Heart left ventricle (tissue), 16 donors: ENCODE results near the gene NFATC2. TPM values are rescaled to one million over a fixed set of nuclear protein-coding genes. Genes with fewer than 3 reads are reported as not detected.

Experiments
- ATAC-seq, 4 donors: fragments of 200-7000 bp; cut with Tn5 transposase; one replicate each; pipeline ENCODE4 v1.9.1; 2020 to 2022; ENCODE audit warnings: moderate library complexity in 4 of 4, mild to moderate bottlenecking in 3 of 4, moderate number of reproducible peaks in 1 of 4
- DNase-seq, 5 donors: peaks; one replicate each; pipeline ENCODE4 v3.0.0-alpha.2; 2020
- H3K27ac ChIP-seq, 12 donors: fragments of 200-600 bp; sonication (generic) in 4 of 12; one replicate each; pipeline versions ENCODE4 v1.5.0 to v1.8.0; 2016 to 2022; ENCODE audit warnings: mild to moderate bottlenecking in 2 of 12
- H3K27me3 ChIP-seq, 9 donors: fragments of 200-600 bp; sonication (generic) in 2 of 9; one replicate each; pipeline versions ENCODE4 v1.5.1 to v1.8.0; 2016 to 2022; ENCODE audit warnings: mild to moderate bottlenecking in 3 of 9
- H3K36me3 ChIP-seq, 9 donors: fragments of 200-600 bp; sonication (generic) in 2 of 9; one replicate each; pipeline versions ENCODE4 v1.5.0 to v1.8.0; 2018 to 2022; ENCODE audit warnings: mild to moderate bottlenecking in 2 of 9
- H3K4me1 ChIP-seq, 12 donors: fragments of 200-600 bp; sonication (generic) in 4 of 12; one replicate each; pipeline versions ENCODE4 v1.5.0 to v1.8.0; 2016 to 2022; ENCODE audit warnings: mild to moderate bottlenecking in 3 of 12
- H3K4me3 ChIP-seq, 12 donors: fragments of 200-600 bp; sonication (generic) in 4 of 12; one replicate each; pipeline versions ENCODE4 v1.5.0 to v1.8.0; 2017 to 2022; ENCODE audit warnings: mild to moderate bottlenecking in 9 of 12, moderate library complexity in 4 of 12
- H3K9me3 ChIP-seq, 12 donors: fragments of 200-600 bp; sonication (generic) in 4 of 12; one replicate each; pipeline versions ENCODE4 v1.5.0 to v1.8.0; 2016 to 2022; ENCODE audit warnings: mild to moderate bottlenecking in 1 of 12
- CTCF ChIP-seq, 12 donors: fragments of 200-600 bp; sonication (generic) in 4 of 12; IDR thresholded peaks; one replicate each; pipeline versions ENCODE4 v1.5.0 to v1.8.0; 2018 to 2022; ENCODE audit warnings: antibody characterized with exemption in 12 of 12, mild to moderate bottlenecking in 5 of 12
- POLR2A ChIP-seq, 2 donors: fragments of 450-650 bp; IDR thresholded peaks; one replicate each; pipeline ENCODE4 v1.6.1; 2017; ENCODE audit warnings: antibody characterized with exemption in 2 of 2, mild to moderate bottlenecking in 2 of 2, moderate library complexity in 2 of 2
- whole genome bisulfite sequencing, 4 donors: extraction: QIAGEN DNeasy Blood & Tissue Kit in 2 of 4; methylation state at CpG; one replicate each; pipeline versions ENCODE4 v1.1.5 to v1.1.7; 2013 to 2018; 5-methylcytosine and 5-hydroxymethylcytosine counted together
- intact Hi-C, 10 donors: fragments of 100-400 bp; cut with DNase I; formaldehyde crosslinking; loops; one replicate each; pipeline versions ENCODE4 v1.11.1 to v1.14.2; 2022
- polyA plus RNA-seq, 2 donors: library from polyadenylated mRNA; stranded (reverse); fragments of 200-250 nt; gene quantifications; one replicate each; pipeline ENCODE4 v1.2.3, GENCODE V29; 2013
- total RNA-seq, 9 donors: library from RNA; depleted of rRNA in 2 of 9; stranded (reverse); fragments of >200 nt in 2 of 9; fragmentation: NEBNext Ultra II Directional in 3 of 9; extraction: Animal tissue kit (Norgen Biotek cat#: 25700) in 3 of 9; gene quantifications; one replicate each; pipeline versions ENCODE4 v1.1.0 to v1.2.4, GENCODE V29; 2016 to 2023
- donor health status: ischemic (EF 13 %, LVEDD 7.1; RV severe dilation, severe dysfunction).
- donor health status: healthy with polysubstance abuse.
- donor health status: DM: no; HTN: yes; CAD: no.
- donor health status: DM: no; HTN: no; CAD: no.
- donor health status: ischemic (EF 25% LVEDD 6.9; RV normal size, moderate dysfunction).
- donor health status: ischemic (EF 25% LVEDD 5.7; RV mildly dilated, moderate dysfunction).
- donor health status: healthy.
- donor health status: DM: yes; HTN: yes; CAD: no.
- donor health status: ischemic (EF 35%, LVEDD 5.7; RV mildly dilated, moderate dysfunction).
- donor health status: nonischemic (EF 11% LVEDD 7.7; RV severe dilation, severe dysfunction).
- donor health status: DM: yes; HTN: yes; CAD: no.
- donor health status: PGD.
- donor health status: ischemic (EF 29% LVEDD 5.4; RV normal size, mild dysfunction).
- donor health status: nonischemic (EF 23%, LVEDD 6.1; RV moderate dilation, normal function).

The NFATC2 gene
- total and polyA plus RNA-seq, 11 donors: 0.76 to 7.6 (median 3.2) TPM

GRCh38 chr20:51586005-51586440, 43.5 kb upstream of the NFATC2 start:
- TF ChIP-seq CTCF (IDR thresholded peaks at IDR 0.05) (no peak), POLR2A (IDR thresholded peaks at IDR 0.05) (no peak)
- H3K4me3 ChIP-seq: no peak overlapping the region
- peak in 1 of 4 donors; percentile 29 for ATAC-seq

DNA sequence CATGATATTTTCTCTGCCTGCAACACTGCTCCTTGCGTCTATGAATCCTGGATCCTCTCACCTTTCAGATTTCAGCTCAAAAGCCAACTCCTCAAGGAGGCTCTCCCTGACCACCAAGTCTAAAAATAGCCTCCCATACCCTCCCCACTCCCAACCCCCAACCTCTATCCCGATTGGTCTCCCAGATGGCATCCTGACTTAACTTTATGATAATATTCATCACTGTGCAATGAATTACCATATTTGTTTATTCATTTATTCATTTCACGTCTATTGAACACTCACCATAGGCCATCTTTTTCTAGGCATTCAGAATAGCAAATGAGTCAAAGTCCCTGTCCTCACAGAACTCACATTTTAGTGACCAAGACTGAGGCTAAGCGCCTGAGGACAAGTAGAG, 42.6 kb upstream of the NFATC2 start:
- DNase-seq (no peak), ATAC-seq (no peak)
- Histone ChIP-seq H3K27me3 (no peaks in the 10 kb centered on the region), H3K9me3 (no peaks in the 10 kb centered on the region), H3K4me3 (no peak overlapping the region), H3K27ac (no peak overlapping the region), H3K4me1 (no peaks in the 10 kb centered on the region), H3K36me3 (no peaks in the 10 kb centered on the region)
- TF ChIP-seq POLR2A (IDR thresholded peaks at IDR 0.05): no peak
- TF ChIP-seq CTCF (IDR thresholded peaks at IDR 0.05): no peak
- WGBS, 4 donors: 83 to 88% (median 84%) methylated on average over 4 of the region's 4 CpGs
- intact Hi-C loops: loop anchor here in 1 of 10 donors (10.0 kb wide), 1 partner anchor 90 kb away; no protein-coding TSS in a partner anchor

More at GRCh38 chr20:51586005-51586440, 43.5 kb upstream of the NFATC2 start:
- Histone ChIP-seq H3K27ac (no peak overlapping the region), H3K27me3 (no peaks in the 10 kb centered on the region), H3K4me1 (no peaks in the 10 kb centered on the region), H3K9me3 (no peaks in the 10 kb centered on the region), H3K36me3 (no peaks in the 10 kb centered on the region)
- intact Hi-C loops: loop anchor here in 1 of 10 donors (10.0 kb wide), 1 partner anchor 91 kb away; no protein-coding TSS in a partner anchor
- no peak for DNase-seq
- WGBS, 4 donors: 66 to 85% (median 77%) methylated on average over 4 of the region's 4 CpGs

GRCh38 chr20:51584737-51585136, 42.2 kb upstream of the NFATC2 start:
- Histone ChIP-seq H3K4me1 (no peaks in the 10 kb centered on the region), H3K36me3 (no peaks in the 10 kb centered on the region), H3K27ac (no peak overlapping the region), H3K4me3 (no peak overlapping the region), H3K9me3 (no peaks in the 10 kb centered on the region), H3K27me3 (no peaks in the 10 kb centered on the region)
- ATAC-seq: no peak
- WGBS, 4 donors: 79 to 90% (median 81%) methylated on average over 4 of the region's 4 CpGs
- TF ChIP-seq CTCF (IDR thresholded peaks at IDR 0.05) (no peak), POLR2A (IDR thresholded peaks at IDR 0.05) (no peak)
- intact Hi-C loops: loop anchor here in 1 of 10 donors (10.0 kb wide), 1 partner anchor 90 kb away; no protein-coding TSS in a partner anchor
- no peak for DNase-seq

DNA sequence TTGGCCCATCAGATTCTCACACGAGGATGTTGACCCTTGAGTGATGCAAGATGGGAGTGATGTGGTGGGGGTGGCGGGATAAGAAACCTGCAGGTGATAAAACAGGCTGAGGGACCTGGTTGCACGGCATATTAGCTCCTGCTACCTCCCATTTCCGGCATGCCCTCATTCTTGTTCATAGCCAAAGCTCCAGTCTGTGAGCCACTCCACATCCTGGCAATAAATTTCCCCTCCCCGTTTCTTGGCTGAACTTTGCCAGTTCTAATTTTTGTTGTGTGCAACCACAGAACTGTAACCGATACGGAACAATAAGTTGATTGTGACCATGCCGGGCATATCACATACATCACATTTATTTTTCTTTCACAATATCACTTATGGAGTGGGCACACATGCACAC, 41.6 kb upstream of the NFATC2 start:
- DNase-seq (no peak), ATAC-seq (no peak)
- Histone ChIP-seq H3K36me3 (no peaks in the 10 kb centered on the region), H3K4me1 (no peaks in the 10 kb centered on the region), H3K9me3 (no peaks in the 10 kb centered on the region), H3K27ac (no peak overlapping the region), H3K4me3 (no peak overlapping the region), H3K27me3 (no peaks in the 10 kb centered on the region)
- intact Hi-C loops: loop anchor here in 1 of 10 donors (10.0 kb wide), 1 partner anchor 89 kb away; no protein-coding TSS in a partner anchor
- TF ChIP-seq POLR2A (IDR thresholded peaks at IDR 0.05): no peak
- no peak for TF ChIP-seq CTCF (IDR thresholded peaks at IDR 0.05)
- 84 to 90% (median 87%) methylated on average over 8 of the region's 8 CpGs for WGBS, 4 donors
